Tibial nerve (tissue), 4 donors: Measurements from ENCODE around the gene SMIM3. TPM values are rescaled to one million over a fixed set of nuclear protein-coding genes. Genes with fewer than 3 reads are reported as not detected.
A peak's percentile ranks its signal among the peaks of the same experiment; 100 is the strongest.

Source experiments
- DNase-seq, 2 donors: peaks; one replicate each; pipeline ENCODE4 v3.0.0-alpha.2; 2019; ENCODE audit warnings: low spot score in 2 of 2
- H3K27ac ChIP-seq, 4 donors: fragments of 200-600 bp; sonication (generic) in 3 of 4; one replicate each; pipeline ENCODE4 v1.5.1; 2017 to 2019; ENCODE audit warnings: mild to moderate bottlenecking in 1 of 4
- H3K27me3 ChIP-seq, 2 donors: fragments of 200-600 bp; sonication (generic) in 1 of 2; one replicate each; pipeline versions ENCODE4 v1.5.1 to v1.6.0; 2017 to 2019
- H3K36me3 ChIP-seq, 3 donors: fragments of 200-600 bp; sonication (generic); one replicate each; pipeline ENCODE4 v1.5.1; 2018 to 2019
- H3K4me1 ChIP-seq, 4 donors: fragments of 200-600 bp; sonication (generic) in 3 of 4; one replicate each; pipeline ENCODE4 v1.5.1; 2017 to 2019
- H3K4me3 ChIP-seq, 4 donors: fragments of 200-600 bp; sonication (generic) in 3 of 4; one replicate each; pipeline ENCODE4 v1.5.1; 2017 to 2019; ENCODE audit warnings: mild to moderate bottlenecking in 1 of 4, moderate library complexity in 1 of 4
- H3K9me3 ChIP-seq, 4 donors: fragments of 200-600 bp; sonication (generic) in 3 of 4; one replicate each; pipeline ENCODE4 v1.5.1; 2017 to 2019
- EP300 ChIP-seq, 2 donors: sonication (generic); formaldehyde crosslinking; IDR thresholded peaks; one replicate each; pipeline ENCODE4 v1.6.1; 2017; ENCODE audit warnings: antibody characterized with exemption in 2 of 2, mild to moderate bottlenecking in 1 of 2
- POLR2A ChIP-seq, 2 donors: fragments of 450-650 bp; IDR thresholded peaks; one replicate each; pipeline ENCODE4 v1.6.1; 2017; ENCODE audit warnings: antibody characterized with exemption in 2 of 2, mild to moderate bottlenecking in 2 of 2, moderate library complexity in 2 of 2
- WGBS, 2 donors: methylation state at CpG; one replicate each; pipeline ENCODE4 v1.1.5; 2018; 5-methylcytosine and 5-hydroxymethylcytosine counted together
- total RNA-seq, 4 donors: library from RNA; depleted of rRNA; stranded (reverse); fragments of >200 nt; gene quantifications; one replicate each; pipeline ENCODE4 v1.1.0, GENCODE V29; 2016
- TF ChIP-seq, protein P1 (sequence below), 5 experiments: fragments of 200-600 bp in 3 of 5; fragments of 450-650 bp in 2 of 5; sonication (generic) in 3 of 5; IDR thresholded peaks; one replicate each; pipeline ENCODE4 v1.5.1; 2016 to 2019; ENCODE audit warnings: antibody characterized with exemption in 5 of 5, mild to moderate bottlenecking in 3 of 5, moderate library complexity in 2 of 5

The SMIM3 gene
- total RNA-seq, 4 donors from 2014 or later, result 33.0 to 54.3 (median 38.3) TPM

DNA sequence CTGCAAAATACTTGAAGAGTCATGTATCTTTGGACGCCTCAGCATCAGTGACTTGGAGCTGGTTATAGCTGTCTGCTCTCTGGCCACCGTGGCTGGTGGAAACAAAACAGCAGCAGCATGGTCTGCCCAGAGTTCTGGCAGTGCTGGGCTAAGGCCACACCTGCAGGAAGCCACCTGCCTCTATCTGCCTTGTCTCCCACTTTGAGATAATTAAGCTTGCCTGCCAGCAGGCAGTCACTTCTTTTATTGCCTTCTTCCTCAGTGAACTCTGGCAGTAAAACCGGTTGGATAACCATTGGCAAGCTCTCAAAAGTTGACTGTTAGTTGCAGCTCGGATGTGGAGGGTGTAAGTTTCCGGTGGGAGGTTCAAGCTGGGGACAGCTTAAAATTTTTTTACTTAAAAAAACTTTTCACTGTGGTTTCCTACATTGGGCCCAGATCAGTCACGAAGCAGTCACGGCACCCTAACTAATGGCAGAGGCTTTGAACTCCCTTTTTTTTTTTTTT, 4.9 kb downstream of the SMIM3 start:
- Histone ChIP-seq H3K4me3 (peak overlapping the region in 1 of 4 donors; percentile 4), H3K27me3 (no peaks in the 10 kb centered on the region), H3K9me3 (no peaks in the 10 kb centered on the region), H3K36me3 (no peaks in the 10 kb centered on the region), H3K4me1 (peaks cover 0 to 77% (median 55%) of the 10 kb centered on the region in 4 donors), H3K27ac (peak overlapping the region; percentile 56 to 96 (median 93))
- TF ChIP-seq EP300 (IDR thresholded peaks at IDR 0.05), result peak; percentile 39 to 80
- TF ChIP-seq, protein P1, sequence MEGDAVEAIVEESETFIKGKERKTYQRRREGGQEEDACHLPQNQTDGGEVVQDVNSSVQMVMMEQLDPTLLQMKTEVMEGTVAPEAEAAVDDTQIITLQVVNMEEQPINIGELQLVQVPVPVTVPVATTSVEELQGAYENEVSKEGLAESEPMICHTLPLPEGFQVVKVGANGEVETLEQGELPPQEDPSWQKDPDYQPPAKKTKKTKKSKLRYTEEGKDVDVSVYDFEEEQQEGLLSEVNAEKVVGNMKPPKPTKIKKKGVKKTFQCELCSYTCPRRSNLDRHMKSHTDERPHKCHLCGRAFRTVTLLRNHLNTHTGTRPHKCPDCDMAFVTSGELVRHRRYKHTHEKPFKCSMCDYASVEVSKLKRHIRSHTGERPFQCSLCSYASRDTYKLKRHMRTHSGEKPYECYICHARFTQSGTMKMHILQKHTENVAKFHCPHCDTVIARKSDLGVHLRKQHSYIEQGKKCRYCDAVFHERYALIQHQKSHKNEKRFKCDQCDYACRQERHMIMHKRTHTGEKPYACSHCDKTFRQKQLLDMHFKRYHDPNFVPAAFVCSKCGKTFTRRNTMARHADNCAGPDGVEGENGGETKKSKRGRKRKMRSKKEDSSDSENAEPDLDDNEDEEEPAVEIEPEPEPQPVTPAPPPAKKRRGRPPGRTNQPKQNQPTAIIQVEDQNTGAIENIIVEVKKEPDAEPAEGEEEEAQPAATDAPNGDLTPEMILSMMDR (IDR thresholded peaks at IDR 0.05), result no peak
- no peak for TF ChIP-seq POLR2A (IDR thresholded peaks at IDR 0.05)
- 4 to 5% methylated on average over 7 of the region's 7 CpGs for WGBS, 2 donors
- peak in 1 of 2 donors; percentile 70 for DNase-seq

DNA sequence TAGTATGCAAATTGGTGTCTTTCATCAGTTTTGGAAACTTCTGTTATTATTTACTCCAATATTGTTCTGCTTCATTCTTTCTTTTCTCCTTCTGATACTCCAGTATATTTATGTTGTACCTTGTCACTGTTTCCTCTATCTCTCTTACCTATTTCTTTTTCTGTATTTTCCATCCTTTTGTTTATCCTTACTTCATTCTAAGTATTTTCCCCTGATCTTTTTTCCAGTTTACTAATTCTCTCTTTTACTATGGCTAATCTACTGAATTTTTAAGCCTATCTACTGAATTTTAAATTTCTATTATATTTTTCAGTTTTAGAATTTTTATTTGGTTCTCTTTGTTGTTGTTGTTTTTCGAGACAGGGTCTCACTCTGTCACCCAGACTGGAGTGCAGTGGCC, 7.4 kb downstream of the SMIM3 start:
- DNase-seq, result no peak
- Histone ChIP-seq H3K4me3 (no peak overlapping the region), H3K27me3 (no peaks in the 10 kb centered on the region), H3K36me3 (no peaks in the 10 kb centered on the region), H3K27ac (peak overlapping the region in 1 of 4 donors; percentile 11), H3K4me1 (peaks cover 0 to 82% (median 54%) of the 10 kb centered on the region in 4 donors), H3K9me3 (no peaks in the 10 kb centered on the region)
- 93% methylated on average over 1 of the region's 1 CpG for WGBS, 2 donors
- no peak for TF ChIP-seq POLR2A (IDR thresholded peaks at IDR 0.05)
- no peak for TF ChIP-seq EP300 (IDR thresholded peaks at IDR 0.05)

DNA sequence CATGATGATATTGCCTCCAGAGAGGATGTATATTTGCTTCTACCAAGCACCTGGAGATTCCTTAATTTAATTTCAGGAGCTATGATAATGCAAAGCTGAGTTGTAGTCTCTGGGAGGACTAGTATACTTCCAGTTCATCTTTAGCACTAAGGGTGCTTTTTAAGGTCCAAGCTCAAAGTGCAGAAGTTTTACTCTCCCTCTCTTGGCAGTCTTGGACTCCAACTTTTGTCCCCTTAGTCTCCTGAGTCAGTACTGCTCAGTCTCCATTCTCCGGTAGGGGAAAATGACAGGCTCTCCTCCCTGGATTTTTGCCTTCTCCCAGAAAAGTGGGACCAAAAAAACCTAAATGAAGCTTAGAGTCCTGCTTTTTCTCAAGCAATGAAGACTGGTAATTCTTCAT, 8.3 kb downstream of the SMIM3 start:
- peak overlapping the region in 1 of 4 donors; percentile 8 for H3K27ac ChIP-seq
- WGBS, 2 donors, result 83 to 86% methylated on average over 1 of the region's 1 CpG

DNA sequence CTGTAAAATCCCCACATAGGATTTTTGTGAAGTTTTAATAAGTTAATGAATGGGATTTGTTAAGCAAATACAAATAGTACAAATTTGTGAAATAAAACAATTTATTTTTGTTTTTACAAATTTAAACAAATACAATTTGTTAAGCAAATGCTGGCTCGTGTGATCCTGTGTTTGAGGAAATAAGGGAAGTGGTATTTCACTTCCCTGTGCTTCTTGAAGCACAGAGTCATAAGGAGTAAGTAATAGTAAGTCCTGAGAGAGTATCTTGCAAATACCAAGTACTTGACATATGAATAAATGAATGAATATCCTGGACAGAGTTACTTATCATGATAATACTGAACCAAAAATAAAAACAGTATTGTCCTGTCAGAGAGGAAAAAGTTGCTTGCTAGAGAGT, 9.1 kb downstream of the SMIM3 start:
- WGBS, 2 donors, result 31 to 42% methylated on average over 1 of the region's 1 CpG
- TF ChIP-seq, protein P1 (IDR thresholded peaks at IDR 0.05), result no peak
- H3K27me3 ChIP-seq, result no peaks in the 10 kb centered on the region
- peak overlapping the region in 1 of 4 donors; percentile 8 for H3K27ac ChIP-seq
- no peak for DNase-seq
- H3K9me3 ChIP-seq, result no peaks in the 10 kb centered on the region
- H3K4me1 ChIP-seq, result peaks cover 0 to 71% (median 44%) of the 10 kb centered on the region in 4 donors
- H3K36me3 ChIP-seq, result no peaks in the 10 kb centered on the region
- no peak overlapping the region for H3K4me3 ChIP-seq

More for the DNA sequence above, 8.3 kb downstream of the SMIM3 start:
- H3K27me3 ChIP-seq, result no peaks in the 10 kb centered on the region
- DNase-seq, result no peak
- peaks cover 0 to 79% (median 49%) of the 10 kb centered on the region in 4 donors for H3K4me1 ChIP-seq
- no peak overlapping the region for H3K4me3 ChIP-seq
- H3K9me3 ChIP-seq, result no peaks in the 10 kb centered on the region
- no peaks in the 10 kb centered on the region for H3K36me3 ChIP-seq
- no peak for TF ChIP-seq EP300 (IDR thresholded peaks at IDR 0.05)

DNA sequence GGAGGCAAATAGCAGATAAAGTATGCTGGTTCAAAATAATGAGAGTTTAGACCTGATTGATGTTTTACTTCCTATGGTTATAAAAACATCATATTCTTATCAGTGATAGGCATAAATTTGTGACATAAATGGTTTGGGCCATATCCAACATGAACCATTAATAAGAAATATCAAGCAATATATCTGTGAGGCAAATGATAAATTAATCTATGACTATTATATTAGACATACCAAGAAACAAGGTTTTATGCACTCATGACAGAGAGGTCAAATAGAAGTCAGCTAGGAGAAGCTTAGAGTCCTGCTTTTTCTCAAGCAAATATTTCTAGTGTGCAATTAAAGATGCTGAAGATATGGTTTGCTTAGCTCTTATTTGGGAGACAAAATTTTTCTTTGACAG, 10.4 kb downstream of the SMIM3 start:
- H3K27me3 ChIP-seq, result no peaks in the 10 kb centered on the region
- H3K4me3 ChIP-seq, result no peak overlapping the region
- H3K27ac ChIP-seq, result peak overlapping the region in 1 of 4 donors; percentile 22
- H3K36me3 ChIP-seq, result no peaks in the 10 kb centered on the region
- TF ChIP-seq, protein P1 (IDR thresholded peaks at IDR 0.05), result no peak
- no peak for TF ChIP-seq POLR2A (IDR thresholded peaks at IDR 0.05)
- no peak for TF ChIP-seq EP300 (IDR thresholded peaks at IDR 0.05)
- no peak for DNase-seq
- no peaks in the 10 kb centered on the region for H3K9me3 ChIP-seq
- peaks cover 0 to 58% (median 34%) of the 10 kb centered on the region in 4 donors for H3K4me1 ChIP-seq

DNA sequence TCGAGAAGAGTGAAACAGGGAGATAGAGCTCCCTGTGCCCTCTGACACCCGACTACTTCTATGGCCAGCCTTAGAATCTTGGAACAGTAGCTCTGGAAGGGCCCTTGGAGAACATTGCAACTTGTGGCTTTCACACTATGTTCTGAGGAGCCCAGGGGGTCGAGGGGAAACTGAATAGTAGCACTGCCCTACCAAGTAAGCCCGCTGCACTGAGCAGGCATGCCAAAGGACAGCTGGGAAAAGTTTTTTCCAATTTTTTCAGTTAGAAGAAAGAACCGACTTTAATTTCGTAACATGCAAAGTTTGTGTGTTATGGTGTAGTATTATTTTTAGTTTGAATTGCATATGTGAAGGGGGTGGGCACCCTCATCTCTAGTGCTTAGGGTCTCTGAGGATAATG, 10.9 kb downstream of the SMIM3 start:
- 76 to 81% methylated on average over 6 of the region's 6 CpGs for WGBS, 2 donors
- H3K4me1 ChIP-seq, result peaks cover 0 to 53% (median 30%) of the 10 kb centered on the region in 4 donors
- no peaks in the 10 kb centered on the region for H3K36me3 ChIP-seq
- DNase-seq, result no peak
- peak overlapping the region in 2 of 4 donors; percentile 22 to 57 for H3K27ac ChIP-seq
- no peak for TF ChIP-seq EP300 (IDR thresholded peaks at IDR 0.05)
- TF ChIP-seq, protein P1 (IDR thresholded peaks at IDR 0.05), result no peak
- no peak for TF ChIP-seq POLR2A (IDR thresholded peaks at IDR 0.05)
- no peaks in the 10 kb centered on the region for H3K27me3 ChIP-seq
- no peaks in the 10 kb centered on the region for H3K9me3 ChIP-seq
- no peak overlapping the region for H3K4me3 ChIP-seq
